ENCODE results near the gene EXOC6B.

Gene EXOC6B

DNA sequence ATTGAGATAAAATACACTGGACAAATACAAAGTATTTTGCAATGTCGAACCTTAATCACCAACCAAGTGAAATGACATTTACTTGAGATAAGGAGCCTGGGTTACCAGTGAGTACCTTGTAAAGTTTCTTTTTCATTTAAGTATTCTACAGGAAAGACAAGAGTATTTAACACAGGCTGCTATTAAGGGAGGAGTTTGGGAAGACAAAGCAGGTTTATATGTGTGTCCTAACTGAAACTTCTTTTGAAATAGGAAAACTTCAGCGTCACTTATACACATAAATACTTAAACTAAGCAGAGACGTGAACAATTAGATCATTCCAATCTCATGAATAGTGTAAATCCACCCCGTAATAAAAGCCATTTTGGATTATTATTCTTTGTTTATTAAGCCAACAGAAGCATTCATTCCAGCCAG, 551.4 kb downstream of the EXOC6B start:
- no peak for DNase-seq (ENCODE audit: low spot score)
- Mint-ChIP-seq H3K27me3 (ENCODE audit: low read depth) (no peaks in the 10 kb centered on the region), H3K27ac (no peak overlapping the region), H3K36me3 (ENCODE audit: low read depth) (no peaks in the 10 kb centered on the region), H3K4me3 (no peak overlapping the region), H3K9me3 (no peaks in the 10 kb centered on the region), H3K4me1 (ENCODE audit: low read depth) (no peaks in the 10 kb centered on the region)

DNA sequence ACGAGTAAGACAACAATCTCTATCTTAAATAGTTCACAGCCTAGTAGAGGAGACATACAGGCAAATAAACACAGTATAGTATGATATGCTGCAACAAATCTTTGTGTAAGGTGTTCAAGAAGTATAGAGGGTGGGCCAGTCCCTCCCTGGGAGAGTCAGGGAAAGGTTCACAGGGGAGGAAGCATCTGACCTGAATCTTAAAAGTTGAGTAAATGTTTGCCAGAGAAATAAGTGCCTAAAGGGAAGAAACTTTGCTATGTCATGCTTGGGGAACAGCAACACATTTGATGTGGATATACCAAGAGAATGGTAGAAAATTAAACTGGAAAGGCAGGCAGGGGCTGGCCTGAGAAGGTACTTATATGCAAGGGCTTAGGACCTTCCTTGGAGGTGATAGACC, 552.4 kb downstream of the EXOC6B start:
- Mint-ChIP-seq H3K9me3 (no peaks in the 10 kb centered on the region), H3K27me3 (ENCODE audit: low read depth) (no peaks in the 10 kb centered on the region), H3K27ac (no peak overlapping the region), H3K4me3 (no peak overlapping the region), H3K36me3 (ENCODE audit: low read depth) (no peaks in the 10 kb centered on the region), H3K4me1 (ENCODE audit: low read depth) (no peaks in the 10 kb centered on the region)
- no peak for DNase-seq (ENCODE audit: low spot score)

DNA sequence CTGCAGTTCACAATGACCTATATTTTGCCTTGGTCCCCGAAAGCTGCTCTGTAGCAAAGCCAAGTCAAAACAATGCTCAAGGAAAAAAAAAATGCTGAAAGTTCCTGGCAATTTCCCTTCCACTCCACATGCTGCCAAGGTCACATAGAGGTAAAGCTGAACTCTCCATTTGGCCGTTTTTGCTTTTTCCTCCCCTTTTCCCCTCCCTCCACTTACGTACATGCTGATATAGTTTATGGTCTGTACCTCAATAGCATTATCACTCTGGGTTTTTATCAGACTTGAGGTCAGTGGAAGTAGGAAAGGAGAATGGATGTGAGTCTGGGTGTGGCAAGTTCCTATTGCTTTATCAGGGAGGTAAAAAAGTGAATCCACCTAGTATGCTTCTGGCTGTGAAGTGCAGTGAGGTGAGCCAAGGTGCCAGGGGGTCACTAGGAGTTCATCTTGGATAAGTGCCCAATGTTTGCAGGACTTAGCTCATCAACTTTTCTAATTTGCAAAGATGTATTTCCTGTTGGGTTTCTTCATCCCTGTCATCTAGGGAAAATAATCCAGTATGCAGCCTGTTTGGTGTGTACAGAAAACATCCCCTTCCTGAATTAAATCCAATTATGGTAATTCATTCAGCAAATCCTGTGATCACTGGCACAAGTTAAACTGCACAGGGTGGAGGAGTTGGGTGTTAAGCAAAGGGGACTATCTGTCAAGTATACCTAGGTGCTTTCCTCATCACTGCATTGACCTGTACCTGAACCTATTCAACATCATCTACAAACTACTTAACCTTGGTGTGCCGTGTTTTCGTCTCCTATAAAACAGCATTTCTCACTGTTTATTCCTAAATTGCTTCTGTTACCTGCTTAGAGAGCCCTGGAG, 553.8 kb downstream of the EXOC6B start:
- H3K9me3 Mint-ChIP-seq: no peaks in the 10 kb centered on the region
- no peak overlapping the region for H3K27ac Mint-ChIP-seq
- H3K27me3 Mint-ChIP-seq (ENCODE audit: low read depth): no peaks in the 10 kb centered on the region
- DNase-seq (ENCODE audit: low spot score): no peak
- no peaks in the 10 kb centered on the region for H3K4me1 Mint-ChIP-seq (ENCODE audit: low read depth)
- H3K4me3 Mint-ChIP-seq: no peak overlapping the region
- H3K36me3 Mint-ChIP-seq (ENCODE audit: low read depth): no peaks in the 10 kb centered on the region

DNA sequence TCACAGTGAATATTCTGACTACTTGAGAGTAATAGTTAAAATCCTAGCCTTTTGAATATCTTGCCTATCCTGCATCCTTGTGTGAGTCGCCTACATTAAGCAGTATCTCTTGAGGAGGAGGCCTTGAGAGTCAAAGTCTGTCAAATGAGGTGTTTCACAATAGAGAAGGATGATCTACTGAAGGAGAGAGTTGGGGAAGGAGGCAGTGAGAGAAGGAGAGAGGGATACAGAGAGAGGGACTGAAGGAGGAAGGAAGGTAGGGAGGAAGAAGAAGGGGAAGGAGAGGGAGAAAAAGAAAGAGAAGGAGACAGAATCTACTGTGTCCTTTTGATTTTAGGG, 554.6 kb downstream of the EXOC6B start:
- H3K9me3 Mint-ChIP-seq: no peaks in the 10 kb centered on the region
- H3K27ac Mint-ChIP-seq: no peak overlapping the region
- no peaks in the 10 kb centered on the region for H3K4me1 Mint-ChIP-seq (ENCODE audit: low read depth)
- H3K27me3 Mint-ChIP-seq (ENCODE audit: low read depth): no peaks in the 10 kb centered on the region
- H3K36me3 Mint-ChIP-seq (ENCODE audit: low read depth): no peaks in the 10 kb centered on the region
- DNase-seq (ENCODE audit: low spot score): no peak
- no peak overlapping the region for H3K4me3 Mint-ChIP-seq

DNA sequence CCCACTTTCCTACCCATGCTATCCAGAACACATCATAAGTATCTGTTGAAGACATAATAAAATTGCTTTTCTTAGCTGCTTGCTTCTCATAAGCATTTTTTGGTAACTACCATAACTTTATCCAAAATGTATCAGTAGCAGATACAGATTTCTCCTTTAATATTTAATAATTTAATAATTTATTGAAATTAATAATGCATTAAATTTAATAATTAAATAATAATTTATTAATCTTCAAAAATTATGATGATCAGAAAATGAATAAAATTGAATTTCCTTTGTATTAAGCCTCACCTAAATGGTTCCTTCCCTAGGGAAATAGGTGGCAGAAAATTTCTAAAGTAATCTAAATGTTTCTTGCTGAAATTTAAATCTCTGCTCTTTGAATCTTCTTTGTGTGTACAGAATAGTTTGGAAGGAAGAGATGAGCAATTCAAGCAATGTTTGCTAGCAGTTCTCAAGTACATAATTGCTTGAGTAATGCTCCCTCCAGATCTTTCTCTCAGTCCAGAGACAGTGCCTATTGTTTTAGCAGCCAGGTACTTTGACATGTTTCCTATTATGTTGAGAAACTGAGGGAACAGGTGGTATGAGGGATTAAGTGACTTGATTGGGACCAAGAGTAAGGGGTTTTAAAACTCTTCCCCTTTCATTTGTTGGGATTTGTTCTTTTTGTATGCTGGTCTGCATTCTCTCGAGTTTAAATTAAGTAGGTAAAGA, 555.1 kb downstream of the EXOC6B start:
- no peak overlapping the region for H3K27ac Mint-ChIP-seq
- no peaks in the 10 kb centered on the region for H3K36me3 Mint-ChIP-seq (ENCODE audit: low read depth)

DNA sequence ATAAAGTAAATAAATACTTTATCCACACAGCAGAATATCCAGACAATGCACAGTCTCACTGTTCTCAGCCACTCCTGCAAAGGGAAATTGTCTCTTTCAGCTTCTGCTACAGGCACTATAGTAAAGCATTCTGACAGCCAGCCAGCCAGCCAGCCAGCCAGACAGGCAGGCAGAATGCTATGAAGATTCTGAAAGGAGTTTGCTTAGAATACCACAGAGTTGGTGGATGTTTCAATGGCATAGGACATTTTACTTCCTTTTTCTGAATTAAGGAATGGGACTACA, 562.1 kb downstream of the EXOC6B start:
- Mint-ChIP-seq H3K36me3 (ENCODE audit: low read depth) (no peaks in the 10 kb centered on the region), H3K9me3 (peaks cover 5% of the 10 kb centered on the region), H3K4me1 (ENCODE audit: low read depth) (no peaks in the 10 kb centered on the region), H3K27ac (no peak overlapping the region), H3K27me3 (ENCODE audit: low read depth) (no peaks in the 10 kb centered on the region), H3K4me3 (no peak overlapping the region)
- no peak for DNase-seq (ENCODE audit: low spot score)

More for the DNA sequence above, 555.1 kb downstream of the EXOC6B start:
- H3K9me3 Mint-ChIP-seq: no peaks in the 10 kb centered on the region
- H3K4me1 Mint-ChIP-seq (ENCODE audit: low read depth): no peaks in the 10 kb centered on the region
- no peak for DNase-seq (ENCODE audit: low spot score)
- H3K4me3 Mint-ChIP-seq: no peak overlapping the region
- no peaks in the 10 kb centered on the region for H3K27me3 Mint-ChIP-seq (ENCODE audit: low read depth)

DNA sequence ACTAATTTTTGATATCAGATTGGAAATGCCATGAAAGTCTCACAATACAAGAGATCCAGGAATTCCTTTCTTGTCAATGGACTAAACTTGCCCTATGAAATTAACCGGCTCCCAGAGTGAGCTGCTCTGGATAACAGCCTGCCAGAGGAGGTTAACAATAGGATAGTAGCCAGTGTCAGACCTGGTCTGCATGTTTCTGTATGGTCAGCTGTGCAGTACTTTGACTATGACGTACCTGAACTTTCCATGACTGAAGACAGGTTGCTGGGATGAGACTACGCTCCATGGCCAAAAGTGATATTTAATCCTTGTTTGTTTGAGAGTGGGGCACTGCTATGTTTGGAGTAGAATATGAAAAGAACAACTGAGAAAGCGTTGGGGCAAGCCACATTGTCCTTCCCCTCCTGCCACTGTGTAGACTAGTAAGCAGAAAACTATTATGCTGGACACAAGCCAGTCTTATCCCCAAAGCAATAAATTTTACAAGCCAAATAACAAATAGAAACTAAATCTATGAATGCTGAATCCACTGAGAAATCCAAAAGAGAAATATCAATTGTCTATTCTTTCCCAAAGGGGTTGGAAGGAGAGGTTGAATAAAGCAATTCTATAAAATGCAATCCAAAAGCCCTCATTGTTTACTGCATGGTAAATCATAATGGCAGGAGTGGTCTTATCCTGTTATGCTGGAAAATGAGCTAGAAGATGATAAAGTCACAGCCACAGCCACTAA, 562.6 kb downstream of the EXOC6B start:
- no peak overlapping the region for H3K27ac Mint-ChIP-seq
- DNase-seq (ENCODE audit: low spot score): no peak

DNA sequence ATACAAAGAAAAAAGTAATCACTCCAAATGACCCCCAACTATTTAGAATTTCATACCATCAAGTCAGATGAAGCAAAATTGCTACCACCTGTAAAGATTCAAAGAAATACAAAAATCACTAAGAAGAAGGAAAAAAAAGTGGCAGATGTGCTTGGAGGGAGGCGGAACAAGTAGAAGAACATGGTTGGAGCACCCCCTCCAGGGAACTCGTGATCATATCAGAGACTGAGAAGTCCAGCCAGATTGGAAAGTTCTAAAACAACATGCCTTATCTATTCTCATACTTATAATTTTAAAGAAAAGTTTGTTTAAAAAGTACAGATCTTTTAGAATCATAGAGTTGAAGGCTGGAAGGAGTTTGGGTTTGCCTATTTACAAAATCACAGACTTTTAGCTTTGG, 564.8 kb downstream of the EXOC6B start:
- no peak overlapping the region for H3K27ac Mint-ChIP-seq
- H3K27me3 Mint-ChIP-seq (ENCODE audit: low read depth): no peaks in the 10 kb centered on the region
- H3K4me3 Mint-ChIP-seq: no peak overlapping the region
- peaks cover 5% of the 10 kb centered on the region for H3K9me3 Mint-ChIP-seq
- H3K36me3 Mint-ChIP-seq (ENCODE audit: low read depth): no peaks in the 10 kb centered on the region
- no peaks in the 10 kb centered on the region for H3K4me1 Mint-ChIP-seq (ENCODE audit: low read depth)
- no peak for DNase-seq (ENCODE audit: low spot score)

More for the DNA sequence above, 562.6 kb downstream of the EXOC6B start:
- H3K4me3 Mint-ChIP-seq: no peak overlapping the region
- H3K27me3 Mint-ChIP-seq (ENCODE audit: low read depth): no peaks in the 10 kb centered on the region
- no peaks in the 10 kb centered on the region for H3K4me1 Mint-ChIP-seq (ENCODE audit: low read depth)
- no peaks in the 10 kb centered on the region for H3K36me3 Mint-ChIP-seq (ENCODE audit: low read depth)
- H3K9me3 Mint-ChIP-seq: peaks cover 5% of the 10 kb centered on the region

DNA sequence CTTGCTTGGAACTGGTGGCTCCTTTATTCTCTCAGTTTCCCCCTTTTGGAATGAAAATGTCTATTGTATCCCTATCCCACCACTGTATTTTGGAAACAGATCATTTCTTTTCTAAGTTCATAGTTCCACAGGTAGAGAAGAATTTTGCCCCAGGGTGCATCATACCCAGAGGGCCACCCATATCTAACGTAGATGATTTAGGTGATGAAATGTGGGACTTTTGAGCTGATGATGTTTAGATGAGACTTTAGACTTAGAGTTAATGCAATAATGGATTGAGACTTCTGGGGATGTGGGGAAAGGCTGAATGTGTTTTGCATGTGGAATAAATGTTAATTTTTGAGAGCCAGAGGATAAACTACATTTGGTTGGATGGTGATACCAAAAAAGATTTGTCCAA, 570.3 kb downstream of the EXOC6B start:
- Mint-ChIP-seq H3K4me3 (no peak overlapping the region), H3K36me3 (ENCODE audit: low read depth) (no peaks in the 10 kb centered on the region), H3K27me3 (ENCODE audit: low read depth) (no peaks in the 10 kb centered on the region), H3K27ac (no peak overlapping the region), H3K9me3 (peaks cover 6% of the 10 kb centered on the region), H3K4me1 (ENCODE audit: low read depth) (no peaks in the 10 kb centered on the region)
- no peak for DNase-seq (ENCODE audit: low spot score)

DNA sequence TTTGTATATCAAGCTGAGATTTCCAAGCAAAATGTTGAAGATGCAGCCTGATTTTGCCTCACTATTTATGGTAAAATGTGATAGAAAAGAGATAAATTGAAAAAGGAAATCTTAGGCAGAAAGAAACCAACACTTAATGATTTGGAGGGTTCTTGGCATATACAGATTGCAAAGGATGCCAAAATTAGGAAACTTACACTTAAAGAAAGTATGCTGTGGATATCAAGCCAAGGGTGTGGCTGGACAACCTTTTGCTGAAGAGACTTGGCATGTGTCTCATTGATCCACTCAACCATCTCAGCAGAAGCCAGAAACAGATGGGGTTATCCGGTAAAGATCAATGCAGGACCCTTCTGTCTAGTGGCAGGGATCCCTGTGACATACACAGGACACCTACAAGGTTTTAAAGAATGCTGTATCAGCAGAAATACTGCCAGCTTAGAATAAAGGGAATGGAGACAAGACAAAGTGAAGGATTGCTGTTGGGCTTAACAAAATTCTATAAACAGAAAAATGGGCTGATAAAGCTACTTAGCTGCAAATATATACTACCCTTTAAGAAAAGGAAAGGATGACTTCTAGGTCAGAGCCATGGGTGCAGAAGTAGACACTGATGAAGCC, 570.9 kb downstream of the EXOC6B start:
- no peak for DNase-seq (ENCODE audit: low spot score)
- Mint-ChIP-seq H3K9me3 (peaks cover 6% of the 10 kb centered on the region), H3K27me3 (ENCODE audit: low read depth) (no peaks in the 10 kb centered on the region), H3K4me1 (ENCODE audit: low read depth) (no peaks in the 10 kb centered on the region), H3K36me3 (ENCODE audit: low read depth) (no peaks in the 10 kb centered on the region), H3K4me3 (no peak overlapping the region), H3K27ac (no peak overlapping the region)

DNA sequence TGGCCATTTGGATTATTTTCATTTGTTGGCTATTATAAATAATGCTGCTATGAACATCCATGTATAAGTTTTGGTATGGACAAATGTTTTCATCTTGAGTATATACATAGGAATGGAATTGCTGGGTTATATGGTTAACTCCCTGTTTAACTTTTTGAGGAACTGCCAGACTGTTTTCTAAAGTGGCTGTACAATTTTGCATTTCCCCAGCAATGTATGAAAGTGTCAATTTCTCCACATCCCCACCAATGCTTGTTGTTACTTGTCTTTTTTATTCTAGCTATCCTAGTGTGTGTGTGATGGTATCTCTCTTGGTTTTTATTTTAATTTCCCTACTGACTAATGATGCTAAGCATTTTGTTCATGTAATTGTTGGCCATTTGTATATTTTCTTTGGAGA, 587.5 kb downstream of the EXOC6B start:
- Mint-ChIP-seq H3K9me3 (no peaks in the 10 kb centered on the region), H3K36me3 (ENCODE audit: low read depth) (no peaks in the 10 kb centered on the region), H3K4me1 (ENCODE audit: low read depth) (peaks cover 2% of the 10 kb centered on the region), H3K4me3 (no peak overlapping the region), H3K27ac (no peak overlapping the region), H3K27me3 (ENCODE audit: low read depth) (no peaks in the 10 kb centered on the region)
- no peak for DNase-seq (ENCODE audit: low spot score)

DNA sequence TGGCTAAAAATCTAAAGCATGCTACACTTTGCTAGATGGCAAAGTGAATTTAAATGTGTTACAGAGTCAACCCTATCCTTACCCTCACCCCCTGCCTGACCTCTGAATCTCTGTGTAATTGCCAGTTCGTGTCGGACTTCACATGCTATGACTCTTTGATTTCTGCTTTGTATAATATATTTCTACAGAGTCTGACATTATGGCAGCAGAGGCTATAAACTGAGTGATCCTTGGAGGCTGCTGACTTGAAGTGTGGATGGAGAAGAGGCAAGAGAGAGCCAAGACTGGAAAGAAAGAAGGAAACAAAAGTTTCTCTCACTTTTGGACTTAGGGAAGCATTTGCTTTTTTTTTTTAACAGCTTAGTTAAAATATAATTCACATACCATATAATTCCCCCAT, 588.3 kb downstream of the EXOC6B start:
- Mint-ChIP-seq H3K9me3 (no peaks in the 10 kb centered on the region), H3K27me3 (ENCODE audit: low read depth) (no peaks in the 10 kb centered on the region), H3K36me3 (ENCODE audit: low read depth) (no peaks in the 10 kb centered on the region), H3K4me1 (ENCODE audit: low read depth) (peaks cover 2% of the 10 kb centered on the region), H3K4me3 (no peak overlapping the region), H3K27ac (no peak overlapping the region)
- DNase-seq (ENCODE audit: low spot score): no peak

DNA sequence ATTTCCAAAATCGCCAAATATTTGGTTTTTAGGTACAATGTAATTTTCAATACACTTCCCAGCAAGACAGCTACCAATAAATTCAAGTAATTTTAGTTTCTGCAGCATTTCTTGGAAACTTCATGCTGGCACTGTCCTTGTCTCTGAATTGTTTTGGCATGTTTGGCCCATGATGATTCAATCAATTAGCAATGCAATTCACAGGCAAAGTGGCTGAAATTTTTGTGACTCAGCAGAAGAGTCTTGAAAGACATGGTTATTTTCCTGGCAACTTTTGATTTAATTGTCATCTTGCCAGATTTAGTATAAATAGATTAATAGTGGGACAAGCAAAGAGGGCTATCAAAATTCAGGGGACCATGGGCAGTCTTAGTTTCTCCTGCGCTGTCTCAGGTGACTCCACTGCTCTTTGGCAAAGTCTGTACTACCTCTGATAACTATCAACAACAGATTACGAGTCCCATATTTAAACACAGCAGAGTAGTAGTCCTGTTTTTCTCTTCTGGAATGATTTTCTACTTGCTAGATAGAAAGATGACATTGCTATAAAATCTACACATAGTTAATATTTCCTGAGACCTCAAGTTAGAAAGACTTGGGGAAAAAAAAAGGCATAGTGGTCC, 589.3 kb downstream of the EXOC6B start:
- no peak for DNase-seq (ENCODE audit: low spot score)
- no peaks in the 10 kb centered on the region for H3K27me3 Mint-ChIP-seq (ENCODE audit: low read depth)
- H3K36me3 Mint-ChIP-seq (ENCODE audit: low read depth): no peaks in the 10 kb centered on the region
- peaks cover under 1% of the 10 kb centered on the region for H3K4me1 Mint-ChIP-seq (ENCODE audit: low read depth)
- H3K4me3 Mint-ChIP-seq: no peak overlapping the region
- H3K27ac Mint-ChIP-seq: no peak overlapping the region
- no peaks in the 10 kb centered on the region for H3K9me3 Mint-ChIP-seq
